ENCODE measurements around the gene RIMBP2.

RIMBP2 gene

GRCh38 chr12:130440411-130441080 is 275.6 kb downstream of the RIMBP2 start:
- DNase-seq (ENCODE audit: low spot score) = no peak

- DNase-seq (ENCODE audit: low spot score) = no peak
Observed at GRCh38 chr12:130439250-130439649, 276.8 kb downstream of the RIMBP2 start.

- no peak for DNase-seq (ENCODE audit: low spot score)
Observed at GRCh38 chr12:130438711-130439110, 277.4 kb downstream of the RIMBP2 start.

DNA sequence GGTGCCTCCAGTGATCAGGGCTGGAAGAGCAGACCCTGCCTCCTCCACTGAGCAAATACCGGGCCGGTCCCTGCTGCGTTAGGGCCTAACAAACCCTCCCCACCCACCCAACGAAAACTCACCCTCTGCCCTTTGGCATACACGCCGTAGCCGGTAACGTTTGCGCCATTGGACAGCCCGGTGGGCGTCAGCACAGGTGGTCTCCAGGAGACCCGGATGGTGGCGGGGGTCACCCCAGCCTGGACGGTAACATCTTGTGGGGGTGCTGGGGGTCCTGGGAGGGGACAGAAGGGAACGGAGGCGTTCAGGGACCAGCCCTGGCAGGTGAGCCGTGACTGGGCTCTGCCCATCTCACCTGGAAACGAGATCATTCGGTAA is 277.9 kb downstream of the RIMBP2 start:
- DNase-seq (ENCODE audit: low spot score) = no peak

- no peak for DNase-seq (ENCODE audit: low spot score)
Observed at GRCh38 chr12:130437555-130438242, 278.4 kb downstream of the RIMBP2 start.

DNA sequence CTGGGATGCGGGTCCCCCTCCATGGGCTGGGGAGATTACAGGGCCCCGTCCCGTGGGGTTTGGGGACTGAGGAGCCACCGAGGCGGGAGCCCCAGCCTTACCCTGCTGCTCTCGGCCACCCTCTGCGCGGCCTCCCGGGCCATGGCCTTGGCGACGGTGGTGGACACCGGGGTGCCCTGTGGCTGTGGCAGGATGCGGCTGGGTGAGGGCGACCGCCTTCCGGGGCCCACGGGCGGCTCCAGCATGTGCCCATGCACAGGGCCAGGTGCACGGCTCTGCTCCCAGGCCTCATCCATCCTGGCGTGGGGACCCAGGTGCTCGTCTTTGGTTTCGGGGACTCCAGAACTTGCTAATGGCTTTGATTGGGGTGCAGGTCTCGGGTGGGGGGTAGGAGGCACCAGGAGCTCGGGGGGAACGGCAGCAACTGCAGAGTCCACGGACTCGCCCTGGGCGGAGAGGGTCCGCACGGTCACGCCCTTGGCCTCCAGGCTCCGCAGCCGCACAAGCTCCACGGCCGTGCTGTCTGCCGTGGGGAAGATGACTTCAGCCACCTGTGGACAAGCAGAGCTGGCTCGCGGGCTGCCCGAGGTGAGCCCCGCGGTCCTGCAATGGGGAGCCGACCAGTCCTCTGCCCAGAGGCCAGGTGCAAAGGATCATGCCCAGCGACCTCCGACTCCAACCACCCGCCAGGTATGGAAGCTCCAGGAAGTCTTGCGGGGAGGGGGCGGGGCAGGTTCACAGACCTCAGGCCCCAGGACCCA is 279.2 kb downstream of the RIMBP2 start:
- DNase-seq (ENCODE audit: low spot score) = no peak

- DNase-seq (ENCODE audit: low spot score) = no peak
Observed at GRCh38 chr12:130435826-130436225, 280.3 kb downstream of the RIMBP2 start.

DNA sequence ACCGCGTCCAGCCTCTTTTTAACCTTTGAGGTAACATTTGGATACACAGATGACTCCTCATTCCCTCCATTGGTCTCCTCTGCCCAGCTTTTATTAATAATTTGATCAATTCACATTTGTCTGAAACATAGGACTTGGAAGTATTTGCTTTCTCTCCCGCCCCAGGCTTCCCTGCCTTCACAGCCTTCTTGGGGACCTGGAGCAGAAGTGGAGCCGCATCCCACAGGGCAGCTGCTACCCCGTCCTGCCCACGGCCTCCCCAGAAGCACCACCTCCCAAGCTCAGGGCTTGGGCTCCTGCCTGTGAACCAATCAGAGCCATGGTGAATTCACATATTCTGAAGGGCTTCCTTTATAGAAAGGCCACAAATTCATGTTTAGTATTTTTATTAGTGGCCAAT is 280.8 kb downstream of the RIMBP2 start:
- DNase-seq (ENCODE audit: low spot score) = no peak

DNA sequence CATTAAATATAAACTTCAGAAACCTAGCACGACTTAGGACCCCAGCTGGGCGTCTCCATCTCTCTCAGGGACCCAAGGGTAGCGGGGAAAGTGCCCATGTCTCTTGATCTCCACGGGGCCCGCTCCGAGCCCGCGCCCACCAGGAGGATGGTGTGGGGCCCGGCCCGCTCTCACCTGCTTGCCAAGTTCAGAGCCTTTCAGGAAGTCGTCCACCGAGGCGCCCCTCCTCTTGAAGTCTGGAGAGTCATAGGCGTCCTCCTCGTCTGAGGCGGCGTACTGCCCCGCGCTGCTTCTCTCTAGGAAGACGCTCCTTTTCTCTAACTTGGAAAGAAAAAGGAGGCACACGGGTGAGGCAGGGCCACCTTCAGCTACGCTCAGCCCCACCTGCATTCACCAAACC is 281.5 kb downstream of the RIMBP2 start:
- DNase-seq (ENCODE audit: low spot score) = no peak

GRCh38 chr12:130433834-130434233 is 282.3 kb downstream of the RIMBP2 start:
- no peak for DNase-seq (ENCODE audit: low spot score)

GRCh38 chr12:130433411-130433810 is 282.7 kb downstream of the RIMBP2 start:
- no peak for DNase-seq (ENCODE audit: low spot score)

GRCh38 chr12:130431176-130431575 is 284.9 kb downstream of the RIMBP2 start:
- no peak for DNase-seq (ENCODE audit: low spot score)

DNA sequence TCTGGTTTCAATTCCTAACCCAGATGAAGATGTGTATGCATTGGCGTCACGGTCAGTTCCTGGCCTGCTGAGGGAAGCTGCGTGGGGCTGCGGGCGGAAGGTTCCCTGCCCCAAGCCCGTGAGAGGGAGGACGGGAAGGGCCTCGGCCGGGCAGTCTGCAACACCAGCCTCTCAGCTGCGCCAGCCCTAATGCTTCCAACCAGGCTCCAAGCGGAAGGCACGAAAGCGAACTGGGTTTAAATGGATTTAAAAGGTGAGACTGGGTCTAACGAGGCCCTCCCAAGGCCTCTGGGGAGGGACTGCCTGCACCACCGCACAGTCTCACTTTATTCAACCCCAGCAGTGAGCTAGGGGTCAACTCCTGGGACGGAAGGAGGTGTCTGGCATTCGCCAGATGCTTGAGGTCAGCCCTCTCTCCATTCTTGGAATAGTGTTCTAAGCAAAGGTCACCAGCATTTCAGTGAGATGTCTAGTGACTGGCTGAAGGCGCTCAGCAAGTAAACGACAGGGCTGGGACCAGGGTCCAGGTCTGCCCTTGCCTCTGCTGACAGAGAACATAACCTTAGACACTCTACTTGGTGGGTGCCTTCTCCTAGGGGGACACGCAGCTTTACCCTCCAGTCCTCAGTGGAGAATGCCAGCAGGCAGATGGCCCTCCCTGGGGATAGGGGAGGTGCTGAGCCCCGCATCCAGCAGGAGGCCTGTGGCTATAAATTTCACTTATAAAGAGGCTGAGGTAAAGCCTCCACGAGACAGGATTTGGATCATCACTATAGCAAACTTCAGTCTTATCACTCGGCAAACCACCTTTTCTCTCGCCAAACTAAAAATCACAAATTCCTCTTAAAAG is 286.2 kb downstream of the RIMBP2 start:
- no peak for DNase-seq (ENCODE audit: low spot score)

GRCh38 chr12:130428116-130428515 is 288.0 kb downstream of the RIMBP2 start:
- DNase-seq (ENCODE audit: low spot score) = no peak

DNA sequence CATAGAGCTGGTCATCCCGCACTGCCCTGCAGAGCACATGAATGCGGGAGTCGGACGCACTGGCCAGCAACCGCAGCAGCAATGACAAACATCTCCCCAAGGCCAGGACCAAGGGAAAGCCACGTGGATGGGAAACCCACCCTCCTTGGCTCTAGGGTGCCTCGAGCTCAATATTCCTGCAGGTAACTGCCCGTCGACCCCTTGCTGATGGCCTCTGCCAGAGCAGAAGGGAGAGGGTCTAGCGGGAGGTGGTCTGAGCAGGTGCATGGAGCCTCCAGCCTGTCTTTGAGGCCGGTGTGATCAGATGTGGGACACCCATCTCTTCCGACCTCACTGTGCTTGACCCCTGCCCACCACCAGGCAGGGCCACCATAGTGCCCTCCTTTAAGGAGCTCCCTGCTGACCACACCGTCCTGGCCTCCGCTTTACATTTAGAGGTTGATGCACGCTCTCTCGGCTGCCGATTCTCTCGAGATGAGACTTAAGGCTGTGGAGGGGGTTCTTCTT is 288.7 kb downstream of the RIMBP2 start:
- no peak for DNase-seq (ENCODE audit: low spot score)

DNA sequence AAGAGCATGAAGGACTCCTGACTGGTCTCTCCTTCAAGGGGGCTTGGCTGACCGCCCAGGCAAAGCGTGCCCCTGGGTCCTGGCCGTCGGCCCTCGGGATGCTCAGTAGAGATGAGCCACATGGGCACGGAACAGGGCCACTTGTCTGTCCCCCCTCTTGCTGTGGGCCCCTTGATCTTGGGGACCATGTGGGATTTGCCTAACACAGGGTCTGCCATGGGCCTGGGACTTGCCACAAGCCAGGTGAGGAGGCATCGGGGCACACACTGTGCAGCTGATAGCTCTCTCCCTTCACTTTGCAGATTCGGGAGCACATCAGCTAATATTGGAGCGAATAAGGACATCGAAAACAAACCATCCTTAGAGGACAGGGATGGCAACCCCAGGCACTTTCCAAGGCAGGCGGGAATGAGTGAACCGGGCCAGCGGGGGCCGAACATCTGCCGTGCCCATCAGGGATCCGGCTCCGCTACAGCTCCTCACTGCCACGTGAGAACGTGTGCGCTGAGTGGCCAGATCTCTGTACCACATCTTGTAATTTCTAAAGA is 290.3 kb downstream of the RIMBP2 start:
- DNase-seq (ENCODE audit: low spot score) = no peak

GRCh38 chr12:130424858-130425697 is 291.0 kb downstream of the RIMBP2 start:
- DNase-seq (ENCODE audit: low spot score) = no peak

GRCh38 chr12:130423991-130424857 is 291.9 kb downstream of the RIMBP2 start:
- no peak for DNase-seq (ENCODE audit: low spot score)

GRCh38 chr12:130423136-130423535 is 293.0 kb downstream of the RIMBP2 start:
- no peak for DNase-seq (ENCODE audit: low spot score)

DNA sequence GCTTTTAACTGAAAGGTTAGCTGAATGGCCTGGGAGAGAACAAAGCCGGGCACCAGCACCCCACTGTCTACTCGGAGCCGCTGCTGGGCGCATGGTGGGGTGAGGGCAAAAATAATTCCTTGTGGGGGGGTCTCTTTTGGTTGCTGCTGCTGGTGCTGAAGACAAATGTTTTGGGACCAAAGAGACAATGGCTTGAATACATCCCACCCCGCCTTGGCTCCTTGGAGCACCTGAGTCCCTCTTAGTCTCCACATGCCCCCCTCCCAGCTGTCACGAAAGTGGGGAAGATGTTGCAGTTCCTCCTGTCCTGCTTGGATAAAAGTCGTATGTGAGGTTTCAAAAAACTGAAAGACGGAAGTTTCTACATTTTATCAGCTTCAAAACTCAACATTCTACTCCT is 293.4 kb downstream of the RIMBP2 start:
- no peak for DNase-seq (ENCODE audit: low spot score)

Measured in AG08396 (cell line).